ENCODE measurements around the gene SEPTIN2.

Gene SEPTIN2

DNA sequence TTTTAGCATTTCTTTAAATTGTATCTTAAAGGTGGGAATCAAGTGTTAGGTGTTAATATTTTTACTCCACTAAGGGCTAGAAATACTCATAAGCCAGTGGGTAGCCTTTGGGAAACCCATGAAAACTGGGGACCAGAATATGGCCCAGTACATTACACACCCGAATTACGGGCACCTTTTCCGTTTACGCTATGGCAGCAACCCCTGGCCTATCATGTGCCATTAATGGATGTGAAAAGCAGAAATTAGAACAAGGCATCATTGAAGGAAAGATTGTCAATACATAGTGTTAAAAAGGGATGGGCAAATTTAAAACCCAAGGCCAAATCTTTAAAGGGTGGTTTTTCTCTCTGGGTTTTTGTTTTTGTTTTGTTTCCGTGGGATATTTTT, 41.1 kb downstream of the SEPTIN2 start:
- TF ChIP-seq CTCF (IDR thresholded peaks at IDR 0.05; ENCODE audit: low read depth, low read length): no peak

DNA sequence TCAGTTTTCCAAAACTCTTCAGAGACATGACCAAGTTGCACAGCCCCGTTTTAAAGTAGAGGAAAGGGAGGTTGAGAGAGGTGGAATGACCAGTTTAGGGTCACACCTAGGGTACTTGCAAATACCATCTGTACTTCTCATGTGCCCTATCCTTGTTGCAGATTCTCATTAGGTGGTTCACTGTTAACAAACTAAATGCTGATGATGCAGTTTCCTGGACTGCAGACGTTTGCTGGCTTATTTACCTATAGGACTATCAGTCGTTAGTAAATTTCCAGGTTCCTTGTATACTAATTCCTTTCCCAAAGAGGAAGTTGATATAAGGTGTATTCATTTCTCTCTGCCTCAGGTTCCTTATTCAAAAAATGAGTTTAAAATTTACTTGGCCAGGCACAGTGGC, 41.8 kb downstream of the SEPTIN2 start:
- Histone ChIP-seq H3K4me3 (ENCODE audit: low read depth, low read length) (peak overlapping the region; percentile 69; the same call in 1 of the 2 replicates), H3K27ac (no peak overlapping the region)

More for the DNA sequence above, 41.1 kb downstream of the SEPTIN2 start:
- peak overlapping the region; percentile 90 for H3K27ac ChIP-seq
- no peaks in the 10 kb centered on the region for H3K9me3 ChIP-seq (ENCODE audit: severe bottlenecking)
- no peak for DNase-seq
- no peaks in the 10 kb centered on the region for H3K27me3 ChIP-seq (ENCODE audit: insufficient read depth, low read depth, severe bottlenecking)
- peak overlapping the region; percentile 69 for H3K4me3 ChIP-seq (ENCODE audit: low read depth, low read length)
- H3K36me3 ChIP-seq: peaks cover 24% of the 10 kb centered on the region

GRCh38 chr2:241358470-241358869, 42.7 kb downstream of the SEPTIN2 start:
- H3K36me3 ChIP-seq: peaks cover 17% of the 10 kb centered on the region
- no peak overlapping the region for H3K27ac ChIP-seq
- H3K4me3 ChIP-seq (ENCODE audit: low read depth, low read length): no peak overlapping the region
- H3K9me3 ChIP-seq (ENCODE audit: severe bottlenecking): no peaks in the 10 kb centered on the region
- no peaks in the 10 kb centered on the region for H3K27me3 ChIP-seq (ENCODE audit: insufficient read depth, low read depth, severe bottlenecking)
- TF ChIP-seq CTCF (IDR thresholded peaks at IDR 0.05; ENCODE audit: low read depth, low read length): no peak
- DNase-seq: no peak

More for the DNA sequence above, 41.8 kb downstream of the SEPTIN2 start:
- no peak for TF ChIP-seq CTCF (IDR thresholded peaks at IDR 0.05; ENCODE audit: low read depth, low read length)
- Histone ChIP-seq H3K27me3 (ENCODE audit: insufficient read depth, low read depth, severe bottlenecking) (no peaks in the 10 kb centered on the region), H3K9me3 (ENCODE audit: severe bottlenecking) (no peaks in the 10 kb centered on the region), H3K36me3 (peaks cover 17% of the 10 kb centered on the region)
- DNase-seq: no peak

DNA sequence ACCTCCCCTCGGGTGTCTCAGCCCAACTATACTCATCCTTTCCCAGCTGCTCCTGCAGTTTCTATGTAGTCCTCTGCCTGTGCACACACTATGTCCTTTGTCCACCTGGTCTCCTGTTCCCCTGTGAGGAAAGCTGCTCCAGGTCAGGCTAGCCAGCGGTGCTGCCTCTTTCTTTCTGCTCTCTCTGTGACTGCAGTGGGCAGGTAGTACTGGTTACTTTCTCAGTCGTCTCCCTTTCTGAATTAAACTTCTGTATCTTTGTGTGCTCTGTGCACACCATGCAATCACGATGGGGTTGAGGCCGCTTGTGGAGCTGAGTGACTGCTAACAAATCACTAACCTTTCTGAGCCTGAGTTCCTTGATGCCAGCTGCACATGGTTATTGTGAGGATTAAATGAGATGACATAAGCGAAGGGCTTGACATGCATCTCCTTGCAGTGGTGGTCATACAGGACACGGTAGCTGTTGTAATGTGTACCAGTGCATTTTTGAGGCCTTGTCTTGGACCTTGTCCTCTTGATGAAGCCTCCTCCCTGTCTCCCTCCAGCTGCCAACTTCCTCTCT, 43.8 kb downstream of the SEPTIN2 start:
- no peak overlapping the region for H3K27ac ChIP-seq
- H3K4me3 ChIP-seq (ENCODE audit: low read depth, low read length): no peak overlapping the region
- TF ChIP-seq CTCF (IDR thresholded peaks at IDR 0.05; ENCODE audit: low read depth, low read length): no peak
- H3K27me3 ChIP-seq (ENCODE audit: insufficient read depth, low read depth, severe bottlenecking): no peaks in the 10 kb centered on the region
- peaks cover 10% of the 10 kb centered on the region for H3K36me3 ChIP-seq
- no peak for DNase-seq
- no peaks in the 10 kb centered on the region for H3K9me3 ChIP-seq (ENCODE audit: severe bottlenecking)

- H3K9me3 ChIP-seq (ENCODE audit: severe bottlenecking): no peaks in the 10 kb centered on the region
- no peaks in the 10 kb centered on the region; the same call in none of the 2 replicates for H3K36me3 ChIP-seq
- no peak for TF ChIP-seq CTCF (IDR thresholded peaks at IDR 0.05; ENCODE audit: low read depth, low read length)
- H3K27me3 ChIP-seq (ENCODE audit: insufficient read depth, low read depth, severe bottlenecking): no peaks in the 10 kb centered on the region
- H3K4me3 ChIP-seq (ENCODE audit: low read depth, low read length): no peak overlapping the region
- no peak overlapping the region for H3K27ac ChIP-seq
- no peak for DNase-seq
Observed at GRCh38 chr2:241363426-241363825, 47.7 kb downstream of the SEPTIN2 start.

DNA sequence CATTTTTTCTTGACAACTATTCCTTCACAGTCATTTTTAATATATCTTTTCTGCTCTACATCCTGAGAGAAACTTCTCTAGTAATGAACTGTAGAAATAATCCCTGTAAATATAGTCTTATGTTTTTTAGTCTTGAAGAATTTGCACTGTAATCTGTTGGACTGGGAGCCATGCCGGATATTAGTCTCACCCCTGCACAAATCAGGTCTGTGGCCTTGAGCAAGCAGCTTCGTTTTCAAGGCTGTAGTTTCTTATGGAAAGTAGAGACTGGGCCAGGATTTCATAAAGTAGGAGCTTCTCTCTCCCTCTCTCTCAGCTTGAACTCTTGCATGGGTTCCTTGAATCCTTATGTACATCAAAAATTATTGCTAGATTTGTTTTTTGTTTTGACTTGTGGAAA, 49.1 kb downstream of the SEPTIN2 start:
- H3K27me3 ChIP-seq (ENCODE audit: insufficient read depth, low read depth, severe bottlenecking): no peaks in the 10 kb centered on the region
- no peak for DNase-seq
- no peaks in the 10 kb centered on the region; the same call in 1 of the 2 replicates for H3K36me3 ChIP-seq
- H3K9me3 ChIP-seq (ENCODE audit: severe bottlenecking): no peaks in the 10 kb centered on the region
- no peak for TF ChIP-seq CTCF (IDR thresholded peaks at IDR 0.05; ENCODE audit: low read depth, low read length)
- H3K4me3 ChIP-seq (ENCODE audit: low read depth, low read length): no peak overlapping the region
- no peak overlapping the region for H3K27ac ChIP-seq
